Keratinocyte (primary cell): ENCODE data around the gene NRXN2. TPM values are rescaled to one million over a fixed set of nuclear protein-coding genes. Genes with fewer than 3 reads are reported as not detected.

Source experiments
- DNase-seq: peaks from one replicate; pipeline ENCODE4 v3.0.0-alpha.2; 2011; ENCODE audit warnings: low read depth, missing footprints, low spot score
- FAIRE-seq: peaks from 2 replicates; lab custom pipeline; 2011; peaks lifted over from hg19 to GRCh38; lab: Jason Lieb, UNC
- H2AFZ ChIP-seq: 2 replicates; pipeline ENCODE4 v1.6.0; 2012; ENCODE audit warnings: low read length, control low read depth, inconsistent platforms; ENCODE audit not compliant: control insufficient read depth
- H3K27ac ChIP-seq: 2 replicates; pipeline ENCODE4 v1.5.1; 2011; ENCODE audit warnings: low read length; ENCODE audit not compliant: control insufficient read depth, insufficient read depth
- H3K27me3 ChIP-seq: 3 replicates; pipeline ENCODE4 v1.6.0; 2011; ENCODE audit warnings: low read length; ENCODE audit not compliant: control insufficient read depth, insufficient read depth; ENCODE audit errors: extremely low read depth
- H3K36me3 ChIP-seq, 2 experiments: 2 replicates in 1 of 2; 3 replicates in 1 of 2; pipeline ENCODE4 v1.5.1; 2011; ENCODE audit warnings: low read length in 2 of 2, mild to moderate bottlenecking in 1 of 2; ENCODE audit not compliant: control insufficient read depth in 2 of 2, insufficient read depth in 2 of 2; ENCODE audit errors: extremely low read depth in 1 of 2
- H3K4me1 ChIP-seq: 3 replicates; pipeline ENCODE4 v1.5.1; 2011; ENCODE audit warnings: low read length; ENCODE audit not compliant: control insufficient read depth, insufficient read depth; ENCODE audit errors: extremely low read depth
- H3K4me2 ChIP-seq: 3 replicates; pipeline ENCODE4 v1.6.0; 2011; ENCODE audit warnings: low read depth, low read length; ENCODE audit not compliant: control insufficient read depth, insufficient read depth; ENCODE audit errors: extremely low read depth
- H3K4me3 ChIP-seq, 3 experiments: fragments of 200-600 bp in 1 of 3; sonication (generic) in 1 of 3; 2 replicates in 2 of 3; 3 replicates in 1 of 3; pipeline ENCODE4 v1.5.1; 2011 to 2016; ENCODE audit warnings: low read length in 3 of 3, mild to moderate bottlenecking in 3 of 3, control low read depth in 2 of 3, inconsistent platforms in 1 of 3, low read depth in 1 of 3, mixed read lengths in 1 of 3, mixed run types in 1 of 3, moderate library complexity in 1 of 3; ENCODE audit not compliant: control insufficient read depth in 2 of 3, insufficient read depth in 2 of 3; ENCODE audit errors: extremely low read depth in 1 of 3
- H3K79me2 ChIP-seq: 2 replicates; pipeline ENCODE4 v1.6.0; 2012; ENCODE audit warnings: low read length; ENCODE audit not compliant: control insufficient read depth, insufficient read depth
- H3K9ac ChIP-seq: 3 replicates; pipeline ENCODE4 v1.6.0; 2011; ENCODE audit warnings: low read length; ENCODE audit not compliant: control insufficient read depth, insufficient read depth; ENCODE audit errors: extremely low read depth
- H3K9me1 ChIP-seq: 3 replicates; pipeline ENCODE4 v1.6.0; 2011; ENCODE audit warnings: low read length; ENCODE audit not compliant: control insufficient read depth, insufficient read depth; ENCODE audit errors: extremely low read depth
- H3K9me3 ChIP-seq: 2 replicates; pipeline ENCODE4 v1.5.1; 2012; ENCODE audit warnings: low read depth, low read length; ENCODE audit not compliant: control insufficient read depth
- H4K20me1 ChIP-seq: 3 replicates; pipeline ENCODE4 v1.6.0; 2011; ENCODE audit warnings: low read length; ENCODE audit not compliant: control insufficient read depth, insufficient read depth; ENCODE audit errors: extremely low read depth
- EZH2 ChIP-seq: IDR thresholded peaks from one replicate; pipeline ENCODE4 v1.6.1; 2012; ENCODE audit warnings: inconsistent platforms, mild to moderate bottlenecking, low read length, moderate library complexity
- dilution Hi-C: fragments of 300-500 bp; cut with MboI; formaldehyde crosslinking; loops from one replicate; pipeline ENCODE4 v1.7.0; 2020; ENCODE audit warnings: low sequenced_read_pairs; ENCODE audit not compliant: extremely low pct_ligation_motif_present
- polyA minus RNA-seq, 3 experiments: library from RNA; depleted of rRNA, polyadenylated mRNA; stranded (reverse); fragments of >200 nt; gene quantifications; 1 replicate in 1 of 3; 2 replicates in 1 of 3; 3 replicates in 1 of 3; pipeline ENCODE4 v1.2.3, GENCODE V29; 2011
- polyA plus RNA-seq, 5 experiments: library from polyadenylated mRNA; depleted of rRNA in 3 of 5; stranded (reverse) in 3 of 5; stranded (forward) in 1 of 5; unstranded in 1 of 5; fragments of >200 nt; gene quantifications; 1 replicate in 1 of 5; 2 replicates in 3 of 5; 3 replicates in 1 of 5; pipeline versions ENCODE4 v1.2.1 to v1.2.3, GENCODE V29; 2011 to 2012; ENCODE audit warnings: missing spikeins in 2 of 5, low read depth in 1 of 5, low replicate concordance in 1 of 5
- TF ChIP-seq, protein P1 (sequence below), 3 experiments: IDR thresholded peaks in 1 of 3; conservative IDR thresholded peaks in 1 of 3; optimal IDR thresholded peaks in 1 of 3; 2 replicates in 2 of 3; 3 replicates in 1 of 3; pipeline versions ENCODE3 to v1.5.1; 2011; ENCODE audit warnings: low read length in 3 of 3, mild to moderate bottlenecking in 3 of 3, moderate library complexity in 2 of 3, control low read depth in 1 of 3, inconsistent platforms in 1 of 3; ENCODE audit not compliant: insufficient read depth in 2 of 3; ENCODE audit errors: extremely low read depth in 1 of 3

Gene NRXN2
- polyA plus RNA-seq, result not detected in 3 replicates
- polyA plus RNA-seq (2011; ENCODE audit: low read depth), result not detected
- polyA plus RNA-seq (2011; cell fraction: cytosol; rRNA removed), result not detected in 2 replicates
- polyA plus RNA-seq (2011; cell fraction: nucleus; rRNA removed), result not detected in 2 replicates
- not detected in 2 replicates for polyA plus RNA-seq (2012; ENCODE audit: low replicate concordance)
- polyA minus RNA-seq, result not detected in 3 replicates
- not detected for polyA minus RNA-seq (2011; cell fraction: cytosol; rRNA and poly(A)+ RNA removed)
- not detected in 2 replicates for polyA minus RNA-seq (2011; cell fraction: nucleus; rRNA and poly(A)+ RNA removed)

DNA sequence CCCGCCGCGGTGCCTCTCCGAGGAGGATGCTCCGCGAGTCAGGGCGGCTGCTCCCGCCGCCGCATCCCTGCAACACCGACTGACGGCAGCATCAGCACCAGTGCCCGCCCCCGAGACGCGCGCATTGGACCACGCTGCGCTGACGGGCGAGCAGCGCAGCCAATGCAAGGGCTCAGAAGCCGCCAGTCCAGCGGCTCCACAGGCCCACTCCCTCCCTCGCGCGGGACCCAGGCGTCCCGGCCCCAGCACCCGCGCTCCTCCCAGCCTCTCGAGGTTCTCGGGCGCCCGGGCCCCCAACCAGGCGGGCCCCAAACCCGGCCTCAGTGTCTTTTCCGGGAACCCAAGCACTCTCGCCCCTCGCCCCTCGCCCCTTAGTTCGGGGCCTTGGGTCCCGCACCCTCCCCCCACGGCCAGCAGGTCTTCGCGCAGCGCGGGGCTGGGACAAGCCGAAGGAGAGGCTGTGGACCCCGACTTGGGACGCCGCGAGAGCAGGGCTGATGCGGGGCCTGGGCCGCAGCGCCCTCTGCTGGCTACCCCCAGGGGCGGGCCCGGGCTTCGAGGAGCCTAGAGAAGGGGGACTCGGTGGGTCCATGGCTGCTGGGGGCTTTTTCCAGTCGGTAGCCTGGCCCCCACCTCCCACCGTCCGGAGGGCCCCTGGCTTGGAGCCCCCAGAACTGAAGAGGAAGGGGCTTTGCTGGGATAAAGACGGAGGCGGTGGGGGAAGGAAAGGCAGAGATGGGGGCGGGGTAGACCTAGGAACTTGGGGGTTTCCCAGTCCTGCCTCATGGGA, at the start of gene NRXN2:
Gene NRXN2 (minus strand): TSS at position 81 of the 790 bp plus-strand sequence. CDS start 9,498 bp downstream, outside the sequence.
- Histone ChIP-seq H3K4me3 (peak within 1 kb of the TSS; percentile 50 to 73 (median 54)), H4K20me1 (no peaks in the 10 kb centered on the region), H3K4me1 (no peaks in the 10 kb centered on the region), H3K79me2 (no peaks in the 10 kb centered on the region), H3K4me2 (peak within 1 kb of the TSS; percentile 90), H3K9ac (peak within 1 kb of the TSS; percentile 54), H2AFZ (peak within 1 kb of the TSS; percentile 80), H3K36me3 (no peaks in the 10 kb centered on the region), H3K9me3 (no peaks in the 10 kb centered on the region), H3K27ac (peak within 1 kb of the TSS; percentile 36), H3K27me3 (peaks cover 36% of the 10 kb centered on the region), H3K9me1 (no peaks in the 10 kb centered on the region)
- FAIRE-seq, result no peak
- DNase-seq, result peak; percentile 38
- TF ChIP-seq, protein P1, sequence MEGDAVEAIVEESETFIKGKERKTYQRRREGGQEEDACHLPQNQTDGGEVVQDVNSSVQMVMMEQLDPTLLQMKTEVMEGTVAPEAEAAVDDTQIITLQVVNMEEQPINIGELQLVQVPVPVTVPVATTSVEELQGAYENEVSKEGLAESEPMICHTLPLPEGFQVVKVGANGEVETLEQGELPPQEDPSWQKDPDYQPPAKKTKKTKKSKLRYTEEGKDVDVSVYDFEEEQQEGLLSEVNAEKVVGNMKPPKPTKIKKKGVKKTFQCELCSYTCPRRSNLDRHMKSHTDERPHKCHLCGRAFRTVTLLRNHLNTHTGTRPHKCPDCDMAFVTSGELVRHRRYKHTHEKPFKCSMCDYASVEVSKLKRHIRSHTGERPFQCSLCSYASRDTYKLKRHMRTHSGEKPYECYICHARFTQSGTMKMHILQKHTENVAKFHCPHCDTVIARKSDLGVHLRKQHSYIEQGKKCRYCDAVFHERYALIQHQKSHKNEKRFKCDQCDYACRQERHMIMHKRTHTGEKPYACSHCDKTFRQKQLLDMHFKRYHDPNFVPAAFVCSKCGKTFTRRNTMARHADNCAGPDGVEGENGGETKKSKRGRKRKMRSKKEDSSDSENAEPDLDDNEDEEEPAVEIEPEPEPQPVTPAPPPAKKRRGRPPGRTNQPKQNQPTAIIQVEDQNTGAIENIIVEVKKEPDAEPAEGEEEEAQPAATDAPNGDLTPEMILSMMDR (optimal IDR thresholded peaks at IDR 0.05 in 1 of 3, IDR thresholded peaks at IDR 0.05 in 1 of 3, conservative IDR thresholded peaks at IDR 0.05 in 1 of 3; ENCODE audit: extremely low read depth in 1 of 3, insufficient read depth in 2 of 3, low read length in 3 of 3), result peak; percentile 71 to 99 (median 81)
- no peak for TF ChIP-seq EZH2
- dilution Hi-C loops, result no loop called here

DNA sequence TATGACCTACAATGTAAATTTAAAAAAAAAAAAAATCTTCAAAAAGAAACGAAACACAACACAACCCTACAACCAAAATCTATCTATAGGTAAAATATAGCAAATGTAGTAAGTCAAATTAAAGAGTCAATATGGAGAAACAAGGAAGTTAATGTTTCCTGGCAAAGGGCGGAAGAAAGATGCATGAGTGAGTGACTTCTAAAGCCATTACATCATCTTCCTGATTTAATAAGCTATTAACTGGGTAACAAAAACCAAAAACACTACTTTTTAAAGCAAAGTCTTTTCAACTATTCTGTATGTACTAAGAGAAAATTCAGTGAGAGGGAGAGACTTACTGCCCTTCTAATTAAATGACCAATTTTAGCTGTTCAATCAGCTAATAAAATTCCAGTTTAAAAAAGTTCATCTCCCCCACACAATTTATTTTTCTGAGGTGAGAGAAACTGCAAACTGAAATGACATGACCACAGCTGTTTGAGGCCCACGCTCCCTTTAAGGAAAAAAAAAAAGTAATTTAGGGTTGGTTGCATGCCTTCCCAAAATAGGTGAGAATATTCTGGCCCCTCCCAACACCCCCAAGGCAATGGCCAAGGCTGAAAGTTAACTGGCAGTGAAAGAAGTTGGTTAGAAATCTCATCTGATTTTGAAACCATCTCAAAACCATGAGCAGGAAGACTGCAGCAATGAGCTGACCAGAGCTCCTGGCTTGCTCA, 49.5 kb upstream of the NRXN2 start:
- H3K4me3 ChIP-seq, result no peak overlapping the region
- H2AFZ ChIP-seq, result no peak overlapping the region
- DNase-seq (no peak), FAIRE-seq (no peak)
- dilution Hi-C loops, result no loop called here
- H3K4me1 ChIP-seq, result peaks cover 12% of the 10 kb centered on the region
- H3K27ac ChIP-seq, result no peak overlapping the region
- H3K9me3 ChIP-seq, result no peaks in the 10 kb centered on the region
- no peaks in the 10 kb centered on the region for H3K27me3 ChIP-seq
- no peak for TF ChIP-seq EZH2
- no peaks in the 10 kb centered on the region for H3K9me1 ChIP-seq
- H3K36me3 ChIP-seq, result peaks cover 66 to 87% of the 10 kb centered on the region in 2 experiments
- no peak overlapping the region for H3K4me2 ChIP-seq
- H3K9ac ChIP-seq, result no peak overlapping the region
- H4K20me1 ChIP-seq, result peaks cover 58% of the 10 kb centered on the region
- peaks cover 89% of the 10 kb centered on the region for H3K79me2 ChIP-seq
